ENCODE data around the gene GSTP1.
"Not testable (repeated sequence)": the region's sequence is repeated elsewhere in the genome, so short reads cannot be mapped to it uniquely, and the experiment has no call there.

GSTP1 gene

DNA sequence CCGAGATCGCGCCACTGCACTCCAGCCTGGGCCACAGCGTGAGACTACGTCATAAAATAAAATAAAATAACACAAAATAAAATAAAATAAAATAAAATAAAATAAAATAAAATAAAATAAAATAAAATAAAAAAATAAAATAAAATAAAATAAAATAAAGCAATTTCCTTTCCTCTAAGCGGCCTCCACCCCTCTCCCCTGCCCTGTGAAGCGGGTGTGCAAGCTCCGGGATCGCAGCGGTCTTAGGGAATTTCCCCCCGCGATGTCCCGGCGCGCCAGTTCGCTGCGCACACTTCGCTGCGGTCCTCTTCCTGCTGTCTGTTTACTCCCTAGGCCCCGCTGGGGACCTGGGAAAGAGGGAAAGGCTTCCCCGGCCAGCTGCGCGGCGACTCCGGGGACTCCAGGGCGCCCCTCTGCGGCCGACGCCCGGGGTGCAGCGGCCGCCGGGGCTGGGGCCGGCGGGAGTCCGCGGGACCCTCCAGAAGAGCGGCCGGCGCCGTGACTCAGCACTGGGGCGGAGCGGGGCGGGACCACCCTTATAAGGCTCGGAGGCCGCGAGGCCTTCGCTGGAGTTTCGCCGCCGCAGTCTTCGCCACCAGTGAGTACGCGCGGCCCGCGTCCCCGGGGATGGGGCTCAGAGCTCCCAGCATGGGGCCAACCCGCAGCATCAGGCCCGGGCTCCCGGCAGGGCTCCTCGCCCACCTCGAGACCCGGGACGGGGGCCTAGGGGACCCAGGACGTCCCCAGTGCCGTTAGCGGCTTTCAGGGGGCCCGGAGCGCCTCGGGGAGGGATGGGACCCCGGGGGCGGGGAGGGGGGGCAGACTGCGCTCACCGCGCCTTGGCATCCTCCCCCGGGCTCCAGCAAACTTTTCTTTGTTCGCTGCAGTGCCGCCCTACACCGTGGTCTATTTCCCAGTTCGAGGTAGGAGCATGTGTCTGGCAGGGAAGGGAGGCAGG, at the start of gene GSTP1:
GSTP1 (plus strand) TSS at position 566 of the 958 bp plus-strand sequence; CDS start at position 598, 32 bp downstream.
- peak; percentile 92 for DNase-seq

DNA sequence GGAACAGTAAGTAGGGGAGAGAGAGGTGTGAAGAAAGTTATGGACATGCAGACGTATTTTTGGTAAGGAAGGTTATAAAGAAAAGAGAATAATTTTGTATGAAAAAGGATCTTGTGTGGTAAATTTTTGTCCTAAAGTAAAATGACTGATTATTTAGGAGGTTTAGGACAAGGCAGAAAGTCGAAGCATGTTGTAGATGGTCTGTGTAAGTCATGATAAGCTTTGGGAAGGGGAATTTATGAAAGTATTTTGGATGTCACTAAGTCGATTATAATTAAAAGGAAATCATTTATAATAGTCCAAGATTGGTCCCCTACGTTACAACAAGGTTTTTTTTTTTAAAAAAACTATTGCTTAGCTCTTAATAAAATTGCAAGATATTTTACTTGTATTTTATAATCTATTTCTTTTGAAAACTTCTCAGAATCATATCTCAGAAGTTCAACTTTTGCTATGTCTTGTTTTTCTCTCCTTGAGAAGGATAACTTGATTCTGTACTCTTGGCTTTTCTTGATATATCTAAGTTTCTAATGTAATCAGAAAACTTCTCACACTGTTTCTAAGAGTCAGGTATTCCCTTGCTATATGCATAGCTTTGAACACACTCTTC, 49.4 kb upstream of the GSTP1 start:
- no peak for DNase-seq

DNA sequence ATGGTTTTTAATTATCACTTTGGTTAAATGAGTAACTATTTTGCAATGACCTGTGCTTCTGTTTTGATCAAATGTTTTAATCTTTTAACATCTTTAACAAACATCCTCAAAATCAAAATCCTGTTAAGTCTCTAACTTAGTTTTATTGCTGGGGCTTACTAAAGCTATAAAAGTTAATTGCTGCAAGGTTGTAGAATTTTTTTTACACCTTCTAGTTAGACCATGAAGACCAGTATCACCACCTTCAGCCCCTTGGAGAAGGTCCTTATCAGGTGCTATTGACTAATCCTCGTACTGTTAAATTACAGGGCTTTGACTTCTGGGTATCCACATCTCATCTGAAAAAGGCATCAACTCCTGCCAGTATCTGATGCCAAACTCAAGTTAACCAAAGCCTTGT, 48.1 kb upstream of the GSTP1 start:
- DNase-seq: no peak

DNA sequence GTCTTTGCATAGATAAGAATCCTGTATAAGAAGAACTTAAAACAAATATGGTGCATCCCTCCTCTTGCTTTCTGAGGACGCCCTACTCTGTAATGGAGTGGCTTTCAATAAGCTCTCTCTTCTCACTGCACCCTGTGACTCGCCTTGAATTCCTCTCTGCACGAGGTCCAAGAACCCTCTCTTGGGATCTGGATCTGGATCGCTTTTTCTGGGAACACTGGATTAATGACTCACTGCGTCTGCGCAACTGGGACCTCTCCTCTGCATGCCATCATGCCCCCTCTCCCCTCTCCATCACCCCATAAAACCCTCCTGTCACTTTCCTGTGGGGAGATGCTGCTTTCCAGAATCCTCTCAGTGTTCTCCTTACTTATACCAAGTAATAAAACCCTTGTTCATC, 45.3 kb upstream of the GSTP1 start:
- DNase-seq: no peak

DNA sequence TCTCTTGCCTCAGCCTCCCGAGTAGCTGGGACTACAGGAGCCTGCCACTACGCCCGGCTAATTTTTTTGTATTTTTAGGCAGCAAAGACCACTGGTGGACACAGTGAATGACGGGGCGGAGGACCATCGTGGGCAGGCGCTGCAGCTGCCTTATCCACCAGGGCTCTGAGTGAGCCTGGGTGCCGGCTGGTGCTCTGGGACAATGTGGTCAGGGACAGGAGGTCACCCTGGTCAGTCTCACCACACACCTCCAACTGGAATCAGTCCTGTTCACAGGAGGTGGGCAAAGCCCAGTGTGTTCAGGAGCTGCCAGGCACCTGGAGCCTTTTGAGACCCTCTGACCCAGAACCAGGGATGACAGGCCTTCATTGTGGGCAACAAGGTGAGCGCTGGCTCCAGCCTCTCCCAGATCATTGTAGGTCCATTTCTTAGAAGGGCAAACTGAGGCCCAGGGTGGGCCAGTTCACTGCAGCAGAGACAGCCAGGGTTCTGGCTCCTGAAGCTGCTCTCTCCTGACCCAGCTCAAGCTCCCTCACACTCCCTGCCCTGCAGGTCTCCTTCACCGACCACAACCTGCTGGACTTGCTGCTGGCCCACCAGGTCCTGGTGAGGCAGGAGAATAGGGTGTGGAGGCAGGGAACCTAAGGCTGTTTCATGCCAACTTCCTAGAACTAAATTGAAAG, 44.6 kb upstream of the GSTP1 start:
- no peak for DNase-seq

DNA sequence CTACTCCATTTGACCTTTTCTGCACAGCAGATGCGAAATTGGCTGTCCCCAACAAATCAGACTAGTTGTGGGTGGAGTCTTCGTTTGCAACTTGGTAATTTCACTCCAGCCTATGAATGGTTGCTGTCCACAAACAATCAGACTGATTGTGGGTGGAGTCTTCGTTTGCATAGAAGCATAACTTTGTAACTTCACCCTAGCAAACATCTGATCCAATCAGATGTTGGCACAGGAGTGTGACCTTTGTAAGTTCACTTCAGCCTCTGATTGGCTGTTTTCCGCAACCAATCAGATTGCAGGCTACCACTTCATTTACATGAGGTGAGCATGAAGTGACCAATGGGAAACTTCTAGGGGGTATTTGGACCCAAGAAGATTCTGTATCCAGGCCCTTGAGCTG, 44.1 kb upstream of the GSTP1 start:
- DNase-seq: no peak

DNA sequence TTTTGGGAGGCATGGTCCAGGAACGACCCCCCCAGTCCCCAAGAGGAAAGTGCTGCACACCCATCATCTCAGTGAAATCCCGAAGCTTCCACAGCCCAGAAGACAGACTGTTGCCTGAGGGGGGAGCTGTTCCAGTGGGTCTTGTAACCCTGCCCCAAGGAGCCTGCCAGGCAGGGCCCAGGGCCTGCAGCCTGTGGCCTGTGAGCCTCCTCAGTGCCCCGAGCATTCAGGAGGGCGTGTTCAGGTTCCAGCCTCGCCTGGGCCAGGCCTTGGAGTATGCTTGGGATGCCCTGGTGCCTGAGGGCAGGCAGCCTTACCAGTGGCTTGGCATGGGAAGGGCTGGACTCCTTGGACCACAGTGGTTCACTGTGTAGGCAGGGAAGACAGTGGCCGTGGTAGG, 42.4 kb upstream of the GSTP1 start:
- no peak for DNase-seq

DNA sequence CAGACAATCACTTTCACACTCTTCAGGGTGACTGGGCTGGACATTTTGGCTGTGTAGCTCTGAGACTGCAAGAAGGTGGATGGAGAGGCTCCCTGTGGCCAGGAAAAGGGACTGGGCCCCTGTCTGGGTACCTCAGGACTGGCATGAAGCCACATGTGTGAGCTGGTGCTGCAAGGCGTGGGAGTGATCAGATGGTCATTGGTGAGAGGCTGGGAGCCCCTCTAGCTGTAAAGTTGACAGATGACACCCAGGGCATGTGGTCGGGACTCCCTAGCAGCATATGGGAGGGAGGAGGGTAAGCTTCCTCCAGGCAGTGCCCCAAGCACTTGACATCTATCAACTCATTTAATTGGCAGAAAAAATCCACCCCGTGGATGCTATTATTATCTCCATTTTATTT, 41.4 kb upstream of the GSTP1 start:
- DNase-seq: no peak

DNA sequence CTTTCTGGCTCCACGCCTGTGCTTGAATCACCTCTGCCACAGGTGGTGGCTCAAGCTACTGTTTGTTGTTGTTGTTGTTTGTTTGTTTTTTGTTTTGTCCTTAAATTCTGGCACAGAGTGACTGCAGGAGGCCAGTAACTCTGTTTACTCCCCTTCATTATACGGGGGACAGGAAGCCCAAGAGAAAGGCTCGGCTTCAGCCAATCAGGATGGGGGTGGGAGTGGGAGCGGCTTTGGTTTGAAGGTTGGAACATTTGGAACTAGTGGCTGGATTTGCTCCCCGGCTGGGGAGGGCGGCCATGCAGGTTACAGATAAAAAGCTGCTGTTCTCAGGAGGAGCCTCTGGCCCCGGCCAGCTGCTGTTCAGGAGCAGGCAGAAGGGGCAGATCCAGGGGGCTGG, 40.6 kb upstream of the GSTP1 start:
- DNase-seq: no peak

DNA sequence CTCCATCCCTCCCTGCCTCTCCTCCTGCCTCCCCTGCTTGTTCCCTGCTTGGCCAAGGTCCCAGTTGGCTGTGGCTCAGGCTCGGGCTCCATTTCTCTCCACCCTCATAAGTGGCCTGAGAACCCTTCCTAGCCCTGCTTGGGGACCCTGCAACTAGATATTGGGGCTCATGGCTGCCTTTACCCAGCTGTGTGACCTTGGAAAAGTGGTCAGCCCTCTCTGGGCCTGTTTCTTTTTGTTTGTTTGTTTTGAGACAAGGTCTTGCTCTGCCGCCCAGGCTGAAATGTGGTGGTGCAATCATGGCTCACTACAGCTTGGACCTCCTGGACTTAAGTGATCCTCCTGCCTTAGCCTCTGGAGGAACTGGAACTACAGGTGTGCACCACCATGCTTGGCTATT, 40.0 kb upstream of the GSTP1 start:
- DNase-seq: no peak

DNA sequence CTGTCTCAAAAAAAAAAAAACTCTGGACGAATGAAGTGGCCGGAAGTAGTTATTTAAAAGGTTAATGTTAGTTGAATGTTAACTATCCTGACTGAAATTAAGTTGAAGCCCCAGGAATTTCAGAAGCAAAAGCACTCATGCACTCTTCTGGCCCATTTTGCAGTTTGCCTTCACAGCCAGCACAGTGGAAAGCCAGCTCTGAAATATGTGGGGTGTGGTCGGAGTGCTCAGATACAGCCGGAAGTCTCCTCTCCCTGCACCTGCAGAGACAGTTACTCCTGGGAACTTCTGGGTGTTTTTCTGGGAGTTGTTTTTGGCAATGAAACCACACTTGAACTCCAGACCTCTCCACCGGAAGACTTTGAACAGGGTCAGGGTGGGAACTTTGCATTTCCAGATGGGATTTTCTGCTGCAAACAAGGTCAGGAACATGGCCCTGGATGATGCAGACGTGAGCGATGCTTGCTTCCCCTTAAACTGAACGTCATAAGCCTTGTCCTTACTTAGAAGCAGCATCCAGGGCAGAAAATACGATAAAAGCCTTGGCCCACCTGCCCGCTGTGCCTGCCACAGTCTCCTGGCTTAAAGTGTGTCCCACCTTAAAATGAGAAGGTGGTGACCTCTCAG, 38.9 kb upstream of the GSTP1 start:
- no peak for DNase-seq

DNA sequence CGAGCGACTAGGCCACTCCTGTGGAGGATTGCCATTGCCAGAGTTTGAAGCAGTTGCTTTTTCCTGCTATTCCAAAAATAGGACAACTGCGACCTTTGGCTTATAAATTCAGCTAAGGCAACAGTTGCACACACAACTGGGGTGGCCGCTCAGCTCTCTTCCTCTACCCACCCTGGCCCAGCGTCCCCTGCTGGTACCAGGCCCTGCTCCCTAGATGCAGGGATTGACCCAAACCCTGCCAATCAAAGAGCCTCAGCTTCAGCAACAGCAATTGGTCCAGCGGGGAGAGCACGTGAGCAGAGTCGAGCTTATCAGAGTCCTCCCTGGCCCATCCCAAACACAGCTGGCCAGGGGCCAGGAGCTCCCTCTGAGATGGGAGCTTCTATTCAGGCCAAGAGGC, 38.3 kb upstream of the GSTP1 start:
- no peak for DNase-seq

DNA sequence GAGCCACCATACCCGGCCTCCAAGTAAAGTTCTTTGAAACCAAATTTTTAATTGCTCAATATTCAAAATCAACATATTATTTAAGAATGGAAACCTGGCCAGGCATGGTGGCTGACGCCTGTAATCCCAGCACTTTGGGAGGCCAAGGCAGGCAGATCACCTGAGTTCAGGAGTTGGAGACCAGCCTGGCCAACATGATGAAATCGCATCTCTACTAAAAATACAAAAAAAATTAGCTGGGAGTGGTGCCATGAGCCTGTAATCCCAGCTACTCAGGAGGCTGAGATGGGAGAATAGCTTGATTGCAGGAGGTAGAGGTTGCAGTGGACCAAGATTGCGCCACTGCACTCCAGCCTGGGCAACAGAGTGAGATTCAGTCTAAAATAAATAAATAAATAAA, 35.5 kb upstream of the GSTP1 start:
- DNase-seq: not testable (repeated sequence)

DNA sequence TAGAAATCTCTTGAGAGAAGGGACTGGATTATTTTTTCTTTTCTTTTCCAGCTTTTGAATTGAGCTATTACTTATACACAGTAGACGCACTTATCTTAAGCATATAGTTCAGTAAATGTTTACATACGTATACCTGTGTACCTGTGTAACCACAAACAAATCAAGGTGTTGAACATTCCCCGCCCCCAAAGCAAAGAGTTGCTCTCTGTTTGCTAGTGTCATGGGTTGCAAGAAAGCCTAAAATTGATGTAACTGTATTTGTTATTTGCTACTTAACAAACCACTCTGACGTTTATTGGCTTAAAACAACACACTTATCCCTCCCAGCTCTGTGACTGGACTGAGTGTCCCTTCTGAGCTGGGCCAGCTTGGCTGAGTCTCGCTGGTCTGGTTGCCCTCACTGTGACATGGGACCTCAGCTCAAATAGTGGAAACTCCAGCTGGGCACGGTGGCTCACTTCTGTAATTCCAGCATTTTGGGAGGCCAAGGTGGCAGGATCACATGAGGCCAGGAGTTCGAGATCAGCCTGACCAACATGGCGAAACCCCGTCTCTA, 35.0 kb upstream of the GSTP1 start:
- no peak for DNase-seq

DNA sequence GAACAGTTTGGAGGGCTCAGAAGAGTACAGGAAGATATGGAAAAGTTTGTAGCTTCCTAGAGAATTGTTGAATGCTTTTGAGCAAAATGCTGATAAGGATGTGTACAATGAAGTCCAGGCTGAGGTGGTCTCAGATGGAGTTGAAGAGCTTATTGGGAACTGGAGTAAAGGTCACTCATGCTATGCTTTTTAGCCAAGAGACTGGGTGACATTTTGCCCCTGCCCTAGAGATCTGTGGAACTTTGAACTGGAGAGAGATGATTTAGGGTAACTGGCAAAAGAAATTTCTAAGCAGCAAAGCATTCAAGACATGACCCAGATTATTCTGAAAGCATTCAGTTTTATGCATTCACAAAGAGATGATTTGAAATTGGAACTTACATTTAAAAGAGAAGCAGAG, 32.5 kb upstream of the GSTP1 start:
- DNase-seq: no peak

DNA sequence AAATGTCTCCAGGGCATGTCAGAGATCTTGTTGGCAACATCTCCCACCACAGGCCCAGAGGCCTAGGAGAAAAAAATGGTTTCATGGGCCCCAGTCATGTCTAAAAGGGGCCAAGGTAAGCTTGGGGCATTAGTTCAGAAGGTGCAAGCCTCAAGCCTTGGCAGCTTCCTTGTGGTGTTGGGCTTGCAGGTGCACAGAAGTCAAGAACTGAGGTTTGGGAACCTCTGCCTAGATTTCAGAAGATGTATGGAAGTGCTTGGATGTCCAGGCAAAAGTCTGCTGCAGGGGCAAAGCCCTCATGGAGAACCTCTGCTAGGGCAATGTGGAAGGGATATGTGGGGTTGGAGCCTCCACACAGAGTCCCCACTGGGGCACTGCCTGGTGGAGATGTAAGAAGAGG, 31.9 kb upstream of the GSTP1 start:
- DNase-seq: not testable (repeated sequence)

DNA sequence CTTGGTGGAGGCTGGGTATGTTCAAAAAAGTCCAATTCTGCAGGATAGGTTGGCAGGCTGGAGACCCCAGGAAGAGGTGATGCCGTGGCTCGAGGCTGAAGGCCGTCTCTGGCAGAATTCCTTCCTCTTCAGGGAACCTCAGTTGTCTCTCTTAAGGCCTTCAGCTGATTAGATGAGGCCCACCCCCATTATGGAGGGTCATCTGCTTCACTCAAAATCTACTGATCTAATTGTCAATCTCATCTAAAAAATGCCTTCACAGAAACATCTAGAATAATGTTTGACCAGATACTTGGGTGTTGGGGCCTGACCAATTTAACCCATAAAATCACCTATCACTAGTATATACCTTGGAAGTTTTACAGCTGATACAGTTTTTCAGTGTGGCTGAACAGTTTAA, 27.4 kb upstream of the GSTP1 start:
- no peak for DNase-seq

DNA sequence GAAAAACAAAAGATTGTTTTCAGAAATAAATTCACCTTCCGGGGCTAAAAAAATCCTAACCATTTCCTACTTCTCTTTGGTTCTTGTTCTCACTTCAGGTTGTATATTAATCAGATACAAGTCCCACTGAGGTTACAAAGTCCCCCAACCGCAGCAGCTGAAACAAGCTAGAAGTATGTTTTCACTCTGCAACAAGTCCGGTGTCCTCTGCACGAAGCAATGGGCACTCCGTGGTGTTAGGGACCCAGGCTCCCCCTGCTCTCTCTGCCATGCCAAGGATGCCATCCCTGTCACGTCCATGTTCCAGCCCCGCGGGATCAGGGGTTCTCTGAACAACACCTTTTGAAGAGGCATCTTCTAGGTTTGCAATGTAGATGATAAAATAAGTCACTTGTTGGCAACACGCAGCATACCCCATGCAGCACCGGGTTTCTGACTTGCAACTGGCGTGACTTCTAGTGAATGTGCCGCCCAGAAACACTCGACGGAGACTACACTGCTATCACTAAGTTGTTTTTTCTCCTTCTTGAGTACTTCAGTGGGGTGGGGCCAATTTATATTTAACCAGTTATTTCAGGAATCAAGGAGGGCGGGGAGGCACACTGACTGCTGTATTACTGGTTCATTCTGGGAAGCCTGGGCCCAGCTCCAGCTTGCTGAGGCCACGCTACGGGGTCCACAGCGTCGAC, 25.4 kb upstream of the GSTP1 start:
- no peak for DNase-seq

DNA sequence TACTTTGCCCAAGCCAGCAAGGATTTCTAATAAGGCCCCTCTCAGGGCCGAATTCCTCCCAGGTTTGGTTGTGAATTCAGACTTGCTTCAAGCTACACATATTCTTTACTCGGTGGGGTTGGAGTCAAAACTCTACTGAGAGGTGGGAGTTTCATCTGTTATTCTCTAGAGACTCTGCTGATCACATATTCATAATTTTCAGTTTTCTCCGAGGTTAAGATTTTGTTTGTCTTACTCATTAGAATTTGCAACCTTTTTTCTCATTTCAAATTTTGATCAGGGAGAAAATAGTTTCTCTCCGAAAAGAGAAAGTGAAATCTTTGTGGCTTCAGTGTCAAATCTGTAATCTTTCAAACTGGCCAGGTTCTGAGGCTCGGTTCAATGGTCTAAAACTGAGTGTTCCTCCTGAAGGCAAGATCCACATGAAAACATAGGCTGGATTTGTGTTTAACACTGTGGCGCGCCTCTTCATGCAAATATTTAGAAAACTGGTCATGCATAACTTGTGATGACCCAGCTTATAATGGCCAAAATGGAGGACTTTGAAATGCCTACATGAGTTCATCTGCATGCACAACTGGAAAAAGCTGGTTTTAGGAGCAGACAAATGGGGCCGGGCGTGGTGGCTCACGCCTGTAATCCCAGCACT, 21.5 kb upstream of the GSTP1 start:
- DNase-seq: no peak

DNA sequence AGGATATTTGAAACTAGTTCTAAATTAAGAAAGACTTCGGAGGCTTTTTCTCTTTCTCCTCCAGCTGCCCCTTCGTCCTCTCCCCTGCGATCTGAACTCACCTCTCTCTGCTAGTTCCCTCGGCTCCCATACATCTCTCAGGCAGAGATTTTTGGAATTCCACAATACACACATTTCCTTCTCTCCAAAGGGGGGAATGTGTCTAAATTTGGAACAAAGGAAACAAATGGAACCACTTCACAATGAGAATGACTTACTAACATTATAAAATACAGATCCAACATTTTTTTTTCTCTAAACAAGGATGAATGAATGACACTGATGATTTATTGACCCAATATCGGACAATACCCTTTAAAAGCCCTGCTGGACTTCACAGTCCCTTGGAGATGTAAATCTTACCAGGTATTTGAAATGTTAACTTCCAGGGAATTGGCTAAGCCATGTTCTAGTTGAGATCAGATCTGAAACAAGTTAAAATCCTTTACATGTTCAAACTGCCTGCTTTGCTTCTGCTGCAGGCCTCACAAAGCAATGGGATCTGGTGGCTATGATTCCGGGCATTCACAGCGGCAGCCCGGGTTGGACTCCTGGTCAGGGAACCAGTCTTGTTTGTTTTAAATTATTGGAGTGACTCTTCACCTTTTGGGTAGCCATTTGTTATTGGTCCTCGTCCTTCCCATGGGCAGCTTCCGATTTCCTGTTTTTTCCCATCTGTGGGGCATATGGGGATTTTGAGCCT, 20.5 kb upstream of the GSTP1 start:
- no peak for DNase-seq

DNA sequence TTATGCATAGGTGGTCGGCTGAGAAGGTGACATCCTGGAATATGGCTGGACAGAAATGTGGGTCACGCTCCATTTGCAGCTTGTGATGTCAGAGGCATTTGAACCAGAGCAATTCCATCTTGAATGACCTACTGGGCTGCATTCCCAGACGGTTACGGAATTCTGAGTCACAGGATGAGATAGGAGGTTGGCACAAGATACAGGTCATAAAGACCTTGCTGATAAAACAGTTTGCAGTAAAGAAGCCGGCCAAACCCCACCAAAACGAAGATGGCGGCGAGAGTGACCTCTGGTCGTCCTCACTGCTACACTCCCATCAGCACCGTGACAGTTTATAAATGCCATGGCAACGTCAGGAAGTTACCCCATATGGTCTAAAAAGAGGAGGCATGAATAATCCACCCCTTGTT, 19.9 kb upstream of the GSTP1 start:
- DNase-seq: not testable (repeated sequence)
